ENCODE results near the gene ITGA2. TPM values are rescaled to one million over a fixed set of nuclear protein-coding genes. Genes with fewer than 3 reads are reported as not detected.

Gene ITGA2
- total RNA-seq, 1 donor from 2014 or later = 18.4 TPM

DNA sequence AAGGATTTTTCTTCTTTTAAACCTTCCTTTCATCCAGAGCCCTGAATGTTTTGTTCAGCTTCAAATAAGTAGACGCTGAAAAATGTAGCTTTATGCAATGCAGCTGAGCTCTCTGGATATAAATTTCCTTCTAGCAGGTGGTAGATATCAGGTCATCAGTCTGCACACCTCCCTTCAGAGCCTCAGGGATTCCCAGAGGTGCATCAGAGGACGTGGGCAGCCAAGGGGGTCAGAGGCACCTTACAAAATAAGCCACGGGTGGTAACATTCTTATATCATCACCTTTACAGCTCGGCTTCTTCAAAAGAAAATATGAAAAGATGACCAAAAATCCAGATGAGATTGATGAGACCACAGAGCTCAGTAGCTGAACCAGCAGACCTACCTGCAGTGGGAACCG, 101.1 kb downstream of the ITGA2 start:
- no peaks in the 10 kb centered on the region for H3K9me3 ChIP-seq
- intact Hi-C loops (cut with DNase I) = loop anchor here (10.0 kb wide), 1 partner anchor 145 kb away; no protein-coding TSS in a partner anchor
- H3K36me3 ChIP-seq = no peaks in the 10 kb centered on the region
- TF ChIP-seq POLR2A (IDR thresholded peaks at IDR 0.05) (no peak), POLR2AphosphoS5 (IDR thresholded peaks at IDR 0.05; ENCODE audit: insufficient read depth in 1 of 2, low read depth in 1 of 2) (no peak)
- TF ChIP-seq, protein P1, sequence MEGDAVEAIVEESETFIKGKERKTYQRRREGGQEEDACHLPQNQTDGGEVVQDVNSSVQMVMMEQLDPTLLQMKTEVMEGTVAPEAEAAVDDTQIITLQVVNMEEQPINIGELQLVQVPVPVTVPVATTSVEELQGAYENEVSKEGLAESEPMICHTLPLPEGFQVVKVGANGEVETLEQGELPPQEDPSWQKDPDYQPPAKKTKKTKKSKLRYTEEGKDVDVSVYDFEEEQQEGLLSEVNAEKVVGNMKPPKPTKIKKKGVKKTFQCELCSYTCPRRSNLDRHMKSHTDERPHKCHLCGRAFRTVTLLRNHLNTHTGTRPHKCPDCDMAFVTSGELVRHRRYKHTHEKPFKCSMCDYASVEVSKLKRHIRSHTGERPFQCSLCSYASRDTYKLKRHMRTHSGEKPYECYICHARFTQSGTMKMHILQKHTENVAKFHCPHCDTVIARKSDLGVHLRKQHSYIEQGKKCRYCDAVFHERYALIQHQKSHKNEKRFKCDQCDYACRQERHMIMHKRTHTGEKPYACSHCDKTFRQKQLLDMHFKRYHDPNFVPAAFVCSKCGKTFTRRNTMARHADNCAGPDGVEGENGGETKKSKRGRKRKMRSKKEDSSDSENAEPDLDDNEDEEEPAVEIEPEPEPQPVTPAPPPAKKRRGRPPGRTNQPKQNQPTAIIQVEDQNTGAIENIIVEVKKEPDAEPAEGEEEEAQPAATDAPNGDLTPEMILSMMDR (IDR thresholded peaks at IDR 0.05) = no peak
- DNase-seq (ENCODE audit: extremely low spot score in 2 of 2) = no peak
- peaks cover 22% of the 10 kb centered on the region for H3K4me1 ChIP-seq
- no peak overlapping the region for H3K27ac ChIP-seq
- no peak overlapping the region for H3K4me3 ChIP-seq
- no peaks in the 10 kb centered on the region for H3K27me3 ChIP-seq

DNA sequence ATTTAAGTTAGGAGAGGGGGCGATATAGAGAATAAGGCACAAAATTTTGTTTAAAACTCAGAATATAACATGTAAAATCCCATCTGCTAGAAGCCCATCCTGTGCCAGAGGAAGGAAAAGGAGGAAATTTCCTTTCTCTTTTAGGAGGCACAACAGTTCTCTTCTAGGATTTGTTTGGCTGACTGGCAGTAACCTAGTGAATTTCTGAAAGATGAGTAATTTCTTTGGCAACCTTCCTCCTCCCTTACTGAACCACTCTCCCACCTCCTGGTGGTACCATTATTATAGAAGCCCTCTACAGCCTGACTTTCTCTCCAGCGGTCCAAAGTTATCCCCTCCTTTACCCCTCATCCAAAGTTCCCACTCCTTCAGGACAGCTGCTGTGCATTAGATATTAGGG, 102.1 kb downstream of the ITGA2 start:
- H3K4me1 ChIP-seq = peaks cover 22% of the 10 kb centered on the region
- no peaks in the 10 kb centered on the region for H3K9me3 ChIP-seq
- H3K27ac ChIP-seq = no peak overlapping the region
- intact Hi-C loops (cut with DNase I) = loop anchor here (10.0 kb wide), 1 partner anchor 146 kb away; no protein-coding TSS in a partner anchor
- no peaks in the 10 kb centered on the region for H3K27me3 ChIP-seq
- TF ChIP-seq POLR2AphosphoS5 (IDR thresholded peaks at IDR 0.05; ENCODE audit: insufficient read depth in 1 of 2, low read depth in 1 of 2) (no peak), POLR2A (IDR thresholded peaks at IDR 0.05) (no peak)
- TF ChIP-seq, protein P1 (IDR thresholded peaks at IDR 0.05) = no peak
- H3K36me3 ChIP-seq = no peaks in the 10 kb centered on the region
- no peak for DNase-seq (ENCODE audit: extremely low spot score in 2 of 2)
- H3K4me3 ChIP-seq = no peak overlapping the region

DNA sequence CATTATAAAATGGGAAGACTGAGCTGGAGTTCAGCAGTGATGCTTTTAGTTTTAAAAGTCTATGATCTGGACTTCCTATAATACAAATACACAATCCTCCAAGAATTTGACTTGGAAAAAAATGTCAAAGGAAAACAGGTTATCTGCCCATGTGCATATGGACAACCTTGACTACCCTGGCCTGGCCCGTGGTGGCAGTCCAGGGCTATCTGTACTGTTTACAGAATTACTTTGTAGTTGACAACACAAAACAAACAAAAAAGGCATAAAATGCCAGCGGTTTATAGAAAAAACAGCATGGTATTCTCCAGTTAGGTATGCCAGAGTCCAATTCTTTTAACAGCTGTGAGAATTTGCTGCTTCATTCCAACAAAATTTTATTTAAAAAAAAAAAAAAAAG, 103.1 kb downstream of the ITGA2 start:
- no peak for DNase-seq (ENCODE audit: extremely low spot score in 2 of 2)
- H3K4me3 ChIP-seq = no peak overlapping the region

GRCh38 chr5:53095217-53095616, 106.1 kb downstream of the ITGA2 start:
- intact Hi-C loops (cut with DNase I) = loop anchor here (10.0 kb wide), 1 partner anchor 150 kb away; no protein-coding TSS in a partner anchor
- no peak for DNase-seq (ENCODE audit: extremely low spot score in 2 of 2)
- no peak overlapping the region for H3K4me3 ChIP-seq
- H3K27me3 ChIP-seq = no peaks in the 10 kb centered on the region
- no peaks in the 10 kb centered on the region for H3K9me3 ChIP-seq
- no peak for TF ChIP-seq POLR2A (IDR thresholded peaks at IDR 0.05)
- no peak for TF ChIP-seq POLR2AphosphoS5 (IDR thresholded peaks at IDR 0.05; ENCODE audit: insufficient read depth in 1 of 2, low read depth in 1 of 2)
- TF ChIP-seq, protein P1 (IDR thresholded peaks at IDR 0.05) = no peak
- peaks cover 0 to 36% of the 10 kb centered on the region in 2 donors for H3K36me3 ChIP-seq
- no peak overlapping the region for H3K27ac ChIP-seq
- H3K4me1 ChIP-seq = peaks cover 11% of the 10 kb centered on the region

More for the DNA sequence above, 103.1 kb downstream of the ITGA2 start:
- intact Hi-C loops (cut with DNase I) = loop anchor here (10.0 kb wide), 1 partner anchor 147 kb away; no protein-coding TSS in a partner anchor
- Histone ChIP-seq H3K27ac (no peak overlapping the region), H3K9me3 (no peaks in the 10 kb centered on the region), H3K36me3 (peaks cover 0 to 7% of the 10 kb centered on the region in 2 donors), H3K27me3 (no peaks in the 10 kb centered on the region), H3K4me1 (peaks cover 22% of the 10 kb centered on the region)
- TF ChIP-seq POLR2A (IDR thresholded peaks at IDR 0.05) = no peak
- TF ChIP-seq, protein P1 (IDR thresholded peaks at IDR 0.05) = no peak
- TF ChIP-seq POLR2AphosphoS5 (IDR thresholded peaks at IDR 0.05; ENCODE audit: insufficient read depth in 1 of 2, low read depth in 1 of 2) = no peak

- intact Hi-C loops (cut with DNase I) = loop anchor here (10.0 kb wide), 1 partner anchor 151 kb away; no protein-coding TSS in a partner anchor
- no peaks in the 10 kb centered on the region for H3K9me3 ChIP-seq
- peaks cover 0 to 44% of the 10 kb centered on the region in 2 donors for H3K36me3 ChIP-seq
- TF ChIP-seq POLR2AphosphoS5 (IDR thresholded peaks at IDR 0.05; ENCODE audit: insufficient read depth in 1 of 2, low read depth in 1 of 2) = no peak
- TF ChIP-seq, protein P1 (IDR thresholded peaks at IDR 0.05) = peak; percentile 59 to 86 (median 69)
- no peak overlapping the region for H3K27ac ChIP-seq
- H3K4me1 ChIP-seq = peaks cover 3% of the 10 kb centered on the region
- no peak for DNase-seq (ENCODE audit: extremely low spot score in 2 of 2)
- no peak overlapping the region for H3K4me3 ChIP-seq
- H3K27me3 ChIP-seq = no peaks in the 10 kb centered on the region
Observed at GRCh38 chr5:53095931-53096525, 106.9 kb downstream of the ITGA2 start.
